RCC 7860 (cell line): ENCODE data around the gene KCNG2.

ENCODE experiments used
- DNase-seq: peaks from one replicate; pipeline ENCODE4 v3.0.0-alpha.2; 2015; ENCODE audit warnings: low spot score
- FAIRE-seq: peaks from 2 replicates; lab custom pipeline; 2012; peaks lifted over from hg19 to GRCh38; lab: Jason Lieb, UNC

Gene KCNG2

GRCh38 chr18:79947054-79947755, 149.5 kb downstream of the KCNG2 start:
- DNase-seq (no peak), FAIRE-seq (no peak)

- no peak for DNase-seq
- FAIRE-seq = no peak
Measured at GRCh38 chr18:79947881-79948610, 150.3 kb downstream of the KCNG2 start.

- FAIRE-seq (no peak), DNase-seq (no peak)
Measured at GRCh38 chr18:79948719-79949411, 151.1 kb downstream of the KCNG2 start.
